GM12878 (cell line): ENCODE data around the gene ATG101. TPM values are rescaled to one million over a fixed set of nuclear protein-coding genes. Genes with fewer than 3 reads are reported as not detected.

ENCODE experiments used
- ATAC-seq: fragments of 200-7000 bp; cut with Tn5 transposase; 3 replicates; pipeline ENCODE4 v1.9.1; 2020; ENCODE audit warnings: mild to moderate bottlenecking, moderate library complexity
- BruUV-seq: library from RNA; stranded (reverse); fragments of 400-500 nt; replicated peaks from 2 replicates; lab custom pipeline; 2021; lab: Mats Ljungman, UMichigan
- CTCF ChIA-PET: fragments of 300-600 bp; sonication (Branson Sonifier 250); formaldehyde crosslinking; extraction: SDS; loops from one replicate; lab custom pipeline; 2021; ENCODE audit warnings: inconsistent platforms; lab: Yijun Ruan, JAX
- POLR2A ChIA-PET: fragments of 350-600 bp; formaldehyde crosslinking; extraction: SDS; loops from one replicate; lab custom pipeline; 2021; ENCODE audit warnings: inconsistent platforms; lab: Charles Lee
- RAD21 ChIA-PET: fragments of 300-600 bp; sonication (Branson Sonifier 250); formaldehyde crosslinking; loops from one replicate; lab custom pipeline; 2023; ENCODE audit warnings: antibody characterized with exemption; ENCODE audit not compliant: unreplicated experiment; lab: Charles Lee
- SMC1A ChIA-PET: fragments of 300-600 bp; sonication (Branson Sonifier 250); formaldehyde crosslinking; loops from one replicate; lab custom pipeline; 2023; ENCODE audit not compliant: unreplicated experiment, uncharacterized antibody; lab: Charles Lee
- DNase-seq: peaks from one replicate; pipeline ENCODE4 v3.0.0-alpha.2; 2011; ENCODE audit warnings: low read depth, low spot score
- FAIRE-seq: peaks from 3 replicates; lab custom pipeline; 2011; peaks lifted over from hg19 to GRCh38; lab: Jason Lieb, UNC
- H2AFZ ChIP-seq: 2 replicates; pipeline ENCODE4 v1.6.0; 2011; ENCODE audit warnings: low read depth, low read length, control low read depth; ENCODE audit not compliant: control insufficient read depth
- H3K27ac ChIP-seq: 2 replicates; pipeline ENCODE4 v1.5.1; 2011; ENCODE audit warnings: control low read depth; ENCODE audit not compliant: control insufficient read depth, insufficient read depth
- H3K27me3 ChIP-seq, 2 experiments: replicated peaks in 1 of 2; 2 replicates each; pipeline versions ENCODE4 v1.6.0 to v1.6.1; 2011; ENCODE audit warnings: low read length in 1 of 2; ENCODE audit not compliant: control insufficient read depth in 2 of 2, insufficient read depth in 2 of 2
- H3K36me3 ChIP-seq, 2 experiments: 2 replicates each; pipeline ENCODE4 v1.5.1; 2011; ENCODE audit warnings: low read length in 1 of 2; ENCODE audit not compliant: control insufficient read depth in 2 of 2, insufficient read depth in 2 of 2
- H3K4me1 ChIP-seq: 2 replicates; pipeline ENCODE4 v1.6.1; 2011; ENCODE audit warnings: mild to moderate bottlenecking, low read length, moderate library complexity, mixed read lengths; ENCODE audit not compliant: control insufficient read depth, insufficient read depth
- H3K4me2 ChIP-seq: 2 replicates; pipeline ENCODE4 v1.6.0; 2011; ENCODE audit warnings: control low read depth; ENCODE audit not compliant: control insufficient read depth, insufficient read depth
- H3K4me3 ChIP-seq: fragments of 200-600 bp; sonication (generic); 2 replicates; pipeline ENCODE4 v1.5.1; 2016
- H3K79me2 ChIP-seq: 2 replicates; pipeline ENCODE4 v1.6.0; 2011; ENCODE audit warnings: low read length; ENCODE audit not compliant: control insufficient read depth, insufficient read depth
- H3K9ac ChIP-seq: 2 replicates; pipeline ENCODE4 v1.8.0; 2011; ENCODE audit warnings: low read length, control low read depth, mixed read lengths; ENCODE audit not compliant: control insufficient read depth, insufficient read depth
- H3K9me3 ChIP-seq: replicated peaks from 3 replicates; pipeline ENCODE4 v1.5.1; 2011; ENCODE audit warnings: mild to moderate bottlenecking, low read length; ENCODE audit not compliant: control insufficient read depth, insufficient read depth
- H4K20me1 ChIP-seq: 2 replicates; pipeline ENCODE4 v1.6.0; 2011; ENCODE audit not compliant: control insufficient read depth, insufficient read depth
- HDAC6 ChIP-seq: fragments of 200-600 bp; sonication (generic); IDR thresholded peaks from one replicate; pipeline ENCODE4 v1.8.0; 2017; ENCODE audit warnings: antibody characterized with exemption; ENCODE audit not compliant: unreplicated experiment
- KAT2A ChIP-seq: conservative IDR thresholded peaks from 2 replicates; pipeline ENCODE4 v1.6.1; 2011; ENCODE audit warnings: low read depth, low read length; ENCODE audit not compliant: control insufficient read depth
- NR2C2 ChIP-seq: IDR thresholded peaks from 2 replicates; pipeline ENCODE4 v1.6.1; 2011; ENCODE audit warnings: borderline replicate concordance, low read depth; ENCODE audit not compliant: control insufficient read depth, insufficient read length
- PML ChIP-seq: IDR thresholded peaks from 2 replicates; pipeline ENCODE4 v1.6.1; 2012; ENCODE audit warnings: low read length, inconsistent platforms
- SRF ChIP-seq, 2 experiments: IDR thresholded peaks; 2 replicates each; pipeline ENCODE4 v1.6.1; 2011; ENCODE audit warnings: low read depth in 2 of 2, low read length in 2 of 2, mild to moderate bottlenecking in 1 of 2, moderate library complexity in 1 of 2
- ZNF217 ChIP-seq: fragments of 450-650 bp; IDR thresholded peaks from 2 replicates; pipeline ENCODE4 v1.6.1; 2017; ENCODE audit warnings: antibody characterized with exemption, mild to moderate bottlenecking
- WGBS: methylation state at CpG from one replicate; pipeline ENCODE4 v1.1.6; 2016; ENCODE audit warnings: low lambda C conversion rate; ENCODE audit not compliant: insufficient replicate concordance, insufficient coverage; ENCODE audit errors: missing lambda C conversion rate; 5-methylcytosine and 5-hydroxymethylcytosine counted together
- in situ Hi-C: fragments of 300-500 bp; cut with MboI; formaldehyde crosslinking; loops from 9 replicates; pipeline ENCODE4 v1.14.3; 2018; ENCODE audit warnings: mixed read lengths
- intact Hi-C: fragments of 100-400 bp; cut with micrococcal nuclease; formaldehyde crosslinking; loops from one replicate; pipeline ENCODE4 v1.14.2; 2022; ENCODE audit not compliant: unreplicated experiment
- polyA plus RNA-seq, 11 experiments: library from polyadenylated mRNA; depleted of rRNA in 4 of 11; unstranded in 6 of 11; stranded (reverse) in 5 of 11; fragments of >200 nt; fragmentation: Nextera tagmentation in 4 of 11; fragmentation: Illumina TruSeq in 1 of 11; extraction: Ambion mirVana in 4 of 11; extraction: Trizol in 1 of 11; gene quantifications; 1 replicate in 1 of 11; 2 replicates in 10 of 11; pipeline versions ENCODE4 v1.2.1 to v1.2.3, GENCODE V29; 2011 to 2016; ENCODE audit warnings: inconsistent platforms in 2 of 11, missing spikeins in 2 of 11, low read depth in 1 of 11
- total RNA-seq, 4 experiments: library from RNA; depleted of rRNA in 3 of 4; stranded (reverse); fragments of >200 nt in 3 of 4; fragmentation: Illumina TruSeq in 1 of 4; extraction: Trizol in 1 of 4; gene quantifications; 2 replicates each; pipeline versions ENCODE4 v1.2.1 to v1.2.3, GENCODE V29; 2013 to 2021
- TF ChIP-seq, protein P1 (sequence below): IDR thresholded peaks from 2 replicates; pipeline ENCODE4 v1.6.1; 2011; ENCODE audit warnings: low read depth, low read length, improper control_type of control experiment, borderline replicate concordance

The ATG101 gene
- total and polyA plus RNA-seq, 10 of the 15 experiments (the other 5 are each of a cell fraction or from before 2014, with no cell fraction given): 2.7 to 49.8 (median 35.3) TPM

DNA sequence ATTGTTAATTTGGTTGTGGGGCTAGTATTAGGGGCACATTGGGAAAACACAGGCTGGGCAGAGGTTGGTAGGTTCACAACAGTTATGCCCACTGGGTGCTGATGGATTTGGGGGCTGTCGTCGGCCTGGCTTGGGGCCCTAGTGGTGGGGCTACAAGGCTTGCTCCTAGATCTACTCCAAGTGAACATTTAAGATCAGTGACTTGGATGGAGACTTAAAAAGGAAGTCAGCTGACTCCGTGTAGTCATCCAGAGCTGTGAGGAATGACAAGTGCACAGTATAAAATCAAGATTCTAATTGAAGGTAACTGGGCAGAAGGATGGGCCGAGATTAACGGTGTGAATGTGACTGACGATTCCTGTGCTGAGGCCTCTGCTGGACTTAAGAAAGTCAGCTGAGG is 31.3 kb upstream of the ATG101 start:
- peaks cover 22% of the 10 kb centered on the region for H3K4me1 ChIP-seq
- no peak overlapping the region for H3K27ac ChIP-seq
- WGBS: 64% methylated on average over 6 of the region's 6 CpGs
- FAIRE-seq: no peak
- H3K4me2 ChIP-seq: no peak overlapping the region
- no peaks in the 10 kb centered on the region for H3K9me3 ChIP-seq
- DNase-seq: no peak
- no peak for TF ChIP-seq NR2C2
- TF ChIP-seq, protein P1, sequence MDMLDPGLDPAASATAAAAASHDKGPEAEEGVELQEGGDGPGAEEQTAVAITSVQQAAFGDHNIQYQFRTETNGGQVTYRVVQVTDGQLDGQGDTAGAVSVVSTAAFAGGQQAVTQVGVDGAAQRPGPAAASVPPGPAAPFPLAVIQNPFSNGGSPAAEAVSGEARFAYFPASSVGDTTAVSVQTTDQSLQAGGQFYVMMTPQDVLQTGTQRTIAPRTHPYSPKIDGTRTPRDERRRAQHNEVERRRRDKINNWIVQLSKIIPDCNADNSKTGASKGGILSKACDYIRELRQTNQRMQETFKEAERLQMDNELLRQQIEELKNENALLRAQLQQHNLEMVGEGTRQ: no peak
- TF ChIP-seq SRF (IDR thresholded peaks at IDR 0.05; ENCODE audit: low read depth in 2 of 2, low read length in 2 of 2): no peak
- TF ChIP-seq KAT2A: no peak
- TF ChIP-seq HDAC6: no peak
- TF ChIP-seq PML: no peak
- TF ChIP-seq ZNF217: no peak
- ChIA-PET POLR2A (interaction anchor here (0.7 to 1.5 kb wide), 3 partner anchors 9 to 205 kb away, joined by 3 to 5 read pairs (median 4); no protein-coding TSS in a partner anchor), CTCF (interaction anchor here (0.8 to 4.2 kb wide), 6 partner anchors 9 to 84 kb away, joined by 3 to 36 read pairs (median 4); partner anchors contain the start of gene ATG101), SMC1A (interaction anchor here (0.8 to 2.3 kb wide), 5 partner anchors 11 to 83 kb away, joined by 3 to 8 read pairs (median 4); no protein-coding TSS in a partner anchor), RAD21 (interaction anchor here (2.1 kb wide), 1 partner anchor 13 kb away, joined by 8 read pairs; the partner anchor contains the start of gene NR4A1)
- no peaks in the 10 kb centered on the region; a peak in 1 of 4 replicates for H3K27me3 ChIP-seq
- H3K4me3 ChIP-seq: no peak overlapping the region
- H3K79me2 ChIP-seq: no peaks in the 10 kb centered on the region
- in situ Hi-C loops (no loop called here), intact Hi-C loops (no loop called here)
- TSS peak; percentile 55 for BruUV-seq
- no peak for ATAC-seq
- H3K9ac ChIP-seq: no peak overlapping the region; the same call in 1 of the 2 replicates
- H3K36me3 ChIP-seq: no peaks in the 10 kb centered on the region
- H4K20me1 ChIP-seq: no peaks in the 10 kb centered on the region
- H2AFZ ChIP-seq: no peak overlapping the region
